Duodenal mucosa (tissue), 2 donors: ENCODE measurements around the gene LRRC2.

ENCODE experiments used
- H3K27ac ChIP-seq: one replicate; pipeline ENCODE4 v1.7.0; 2013; ENCODE audit warnings: low read depth, low read length
- H3K27me3 ChIP-seq, 2 donors: one replicate each; pipeline ENCODE4 v1.7.0; 2013; ENCODE audit warnings: low read length in 2 of 2, control low read depth in 1 of 2; ENCODE audit not compliant: insufficient read depth in 2 of 2, control insufficient read depth in 1 of 2
- H3K36me3 ChIP-seq, 2 donors: one replicate each; pipeline ENCODE4 v1.7.0; 2013; ENCODE audit warnings: low read length in 2 of 2, control low read depth in 1 of 2; ENCODE audit not compliant: insufficient read depth in 2 of 2, control insufficient read depth in 1 of 2
- H3K4me1 ChIP-seq, 2 donors: one replicate each; pipeline ENCODE4 v1.7.0; 2013; ENCODE audit warnings: low read length in 2 of 2, control low read depth in 1 of 2; ENCODE audit not compliant: insufficient read depth in 2 of 2, control insufficient read depth in 1 of 2
- H3K4me3 ChIP-seq, 2 donors: one replicate each; pipeline ENCODE4 v1.7.0; 2013; ENCODE audit warnings: low read length in 2 of 2, low read depth in 1 of 2
- H3K9ac ChIP-seq, 2 donors: one replicate each; pipeline ENCODE4 v1.7.0; 2013; ENCODE audit warnings: low read length in 2 of 2, low read depth in 1 of 2
- H3K9me3 ChIP-seq, 2 donors: one replicate each; pipeline ENCODE4 v1.7.0; 2013; ENCODE audit warnings: low read length in 2 of 2, control low read depth in 1 of 2; ENCODE audit not compliant: control insufficient read depth in 1 of 2

Gene LRRC2

DNA sequence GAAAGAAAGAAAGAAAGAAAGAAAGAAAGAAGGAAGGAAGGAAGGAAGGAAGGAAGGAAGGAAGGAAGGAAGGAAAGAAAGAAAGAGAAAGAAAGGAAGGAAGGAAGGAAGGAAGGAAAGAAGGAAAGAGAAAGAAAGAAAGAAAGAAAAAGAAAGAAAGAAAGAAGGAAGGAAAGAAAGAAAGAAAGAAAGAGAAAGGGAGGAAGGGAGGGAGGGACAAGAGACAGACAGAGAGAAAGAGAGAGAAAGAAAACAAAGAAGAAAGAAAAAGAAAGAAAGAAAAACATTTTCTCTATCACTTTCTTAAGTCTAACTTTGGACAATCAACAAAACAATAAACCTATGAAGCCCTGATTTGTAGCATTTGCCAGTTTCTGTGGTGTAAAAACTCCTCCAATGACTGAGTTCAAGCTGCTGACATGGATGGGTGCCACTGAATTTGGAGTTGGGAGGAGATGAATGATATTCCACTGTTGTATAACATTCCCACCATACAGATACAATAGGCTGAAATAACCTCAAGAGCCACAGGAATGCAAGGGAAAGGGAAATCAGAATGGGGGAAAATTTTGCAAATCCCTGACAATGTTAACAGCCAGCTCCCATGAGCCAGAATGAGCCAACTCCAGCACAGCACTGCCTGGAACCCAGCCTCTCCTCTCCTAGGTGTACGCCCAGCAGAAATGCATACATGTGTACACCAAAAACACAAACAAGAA lies 83.3 kb downstream of the LRRC2 start:
- Histone ChIP-seq H3K9me3 (no peaks in the 10 kb centered on the region), H3K36me3 (no peaks in the 10 kb centered on the region), H3K9ac (no peak overlapping the region), H3K27me3 (no peaks in the 10 kb centered on the region), H3K4me3 (no peak overlapping the region), H3K27ac (no peak overlapping the region), H3K4me1 (peaks cover 9 to 12% of the 10 kb centered on the region in 2 donors)

DNA sequence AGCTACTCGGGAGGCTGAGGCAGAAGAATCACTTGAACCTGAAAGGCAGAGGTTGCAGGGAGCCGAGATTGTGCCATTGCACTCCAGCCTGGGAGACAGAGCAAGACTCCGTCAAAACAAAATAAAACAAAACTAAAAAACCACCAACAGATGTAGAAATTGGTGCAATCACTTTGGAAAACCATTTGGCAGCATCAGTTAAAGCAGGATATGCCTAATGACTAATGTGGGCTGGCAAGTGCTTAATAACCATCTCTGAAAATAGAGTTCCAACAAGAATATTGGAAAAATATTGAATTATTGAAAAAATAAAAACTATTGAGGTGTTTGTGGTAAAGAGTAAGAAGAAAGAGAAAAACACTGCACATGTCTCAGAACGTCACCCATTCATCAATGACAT lies 84.5 kb downstream of the LRRC2 start:
- Histone ChIP-seq H3K9me3 (no peaks in the 10 kb centered on the region), H3K4me3 (no peak overlapping the region), H3K36me3 (no peaks in the 10 kb centered on the region)

DNA sequence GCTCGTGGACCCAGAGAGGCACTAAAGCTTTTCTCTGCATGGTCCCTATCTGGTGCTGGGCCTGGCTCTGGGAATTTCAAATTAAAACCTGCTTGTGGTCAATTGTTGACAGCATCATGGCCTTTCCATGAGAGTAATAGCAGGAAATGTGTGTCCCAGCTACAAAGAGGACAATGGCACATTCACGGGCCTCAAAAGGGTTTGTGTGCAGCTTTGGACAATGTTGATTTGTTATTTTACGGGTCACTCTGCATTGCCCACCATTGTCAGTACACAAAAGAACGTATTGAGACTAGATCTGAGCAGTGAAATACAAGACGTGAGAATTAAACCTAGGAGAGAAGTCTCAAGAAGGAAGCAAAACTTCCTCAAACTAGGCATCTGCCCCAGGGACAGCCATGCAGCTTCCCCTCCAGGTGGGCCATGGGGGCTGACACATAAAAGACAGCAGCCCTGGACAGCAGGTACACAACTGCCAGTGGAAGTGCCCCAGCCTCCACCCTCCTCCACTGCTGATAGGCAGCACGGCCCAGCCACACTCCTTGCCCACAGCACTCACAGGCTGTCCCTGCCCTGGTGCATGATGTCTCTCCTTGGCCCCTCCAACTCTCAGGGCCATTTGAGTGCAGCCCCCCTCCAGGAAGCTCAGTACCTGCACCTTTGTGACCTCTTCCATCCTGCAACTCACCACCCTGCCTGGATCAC lies 85.5 kb downstream of the LRRC2 start:
- Histone ChIP-seq H3K9me3 (no peaks in the 10 kb centered on the region), H3K9ac (no peak overlapping the region), H3K4me1 (peaks cover 7 to 10% of the 10 kb centered on the region in 2 donors), H3K27ac (no peak overlapping the region), H3K4me3 (no peak overlapping the region), H3K36me3 (no peaks in the 10 kb centered on the region), H3K27me3 (no peaks in the 10 kb centered on the region)

More for the DNA sequence above, 84.5 kb downstream of the LRRC2 start:
- Histone ChIP-seq H3K27me3 (no peaks in the 10 kb centered on the region), H3K4me1 (peaks cover 9 to 12% of the 10 kb centered on the region in 2 donors), H3K9ac (no peak overlapping the region), H3K27ac (no peak overlapping the region)

DNA sequence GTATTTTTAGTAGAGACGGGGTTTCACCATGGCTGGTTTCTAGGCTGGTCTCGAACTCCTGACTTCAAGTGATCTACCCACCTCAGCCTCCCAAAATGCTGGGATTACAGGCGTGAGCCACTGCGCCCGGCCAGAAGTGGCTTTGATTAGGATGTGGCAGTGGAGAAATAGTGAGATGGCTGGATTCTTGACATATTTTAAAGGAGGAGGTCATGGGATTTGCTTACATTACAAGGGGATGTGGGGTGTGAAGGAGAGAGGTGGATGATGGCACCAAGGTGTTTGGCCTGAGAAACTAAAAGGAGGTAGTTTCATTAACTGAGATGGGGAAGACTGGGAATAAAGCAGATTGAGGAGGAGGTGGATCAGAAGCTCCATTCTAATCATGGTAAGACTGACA lies 86.4 kb downstream of the LRRC2 start:
- Histone ChIP-seq H3K4me3 (no peak overlapping the region), H3K36me3 (no peaks in the 10 kb centered on the region), H3K9me3 (peaks cover 0 to 3% of the 10 kb centered on the region in 2 donors), H3K4me1 (peaks cover 0 to 2% of the 10 kb centered on the region in 2 donors), H3K9ac (no peak overlapping the region), H3K27ac (no peak overlapping the region), H3K27me3 (no peaks in the 10 kb centered on the region)

DNA sequence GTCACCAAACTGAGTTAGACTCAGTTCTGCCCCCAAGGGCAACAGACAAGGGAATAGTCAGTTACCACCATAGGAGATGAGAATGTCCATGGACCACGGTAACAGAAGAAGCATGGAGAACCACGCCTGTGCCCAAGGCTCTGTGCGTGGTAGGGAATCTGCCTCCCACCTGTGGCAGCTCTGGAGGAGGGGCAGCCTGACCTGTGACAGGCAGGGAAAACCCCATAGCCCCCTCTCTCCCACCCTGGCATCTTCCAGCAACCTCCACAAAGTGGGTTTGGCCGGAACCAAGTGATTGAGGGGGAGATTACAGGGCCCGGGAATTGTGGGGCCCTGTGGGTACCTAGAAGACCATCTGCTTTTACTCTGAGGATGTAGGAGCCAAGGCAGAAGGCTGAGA lies 87.1 kb downstream of the LRRC2 start:
- Histone ChIP-seq H3K36me3 (no peaks in the 10 kb centered on the region), H3K9me3 (peaks cover 0 to 3% of the 10 kb centered on the region in 2 donors), H3K4me3 (no peak overlapping the region), H3K27me3 (no peaks in the 10 kb centered on the region), H3K4me1 (no peaks in the 10 kb centered on the region), H3K9ac (no peak overlapping the region), H3K27ac (no peak overlapping the region)

DNA sequence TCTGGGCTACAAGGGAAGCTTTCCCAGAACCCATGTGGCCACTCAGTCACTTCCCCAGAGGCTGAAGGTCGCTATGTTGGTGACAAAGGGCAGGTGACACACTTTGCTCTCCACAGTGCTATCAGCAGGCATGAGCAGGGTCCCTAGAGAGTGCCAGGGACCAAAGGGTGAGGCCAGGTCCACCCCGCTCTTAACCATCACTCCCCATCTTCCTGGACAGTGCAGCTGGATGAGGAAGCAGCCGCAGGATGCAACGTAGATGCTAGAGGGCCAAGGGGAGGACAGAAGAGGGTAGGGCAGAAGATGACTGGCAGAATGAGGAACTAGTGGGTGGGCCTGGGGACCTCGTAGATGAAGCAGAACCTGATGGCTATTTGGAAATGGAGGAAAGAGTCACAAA lies 87.8 kb downstream of the LRRC2 start:
- no peaks in the 10 kb centered on the region for H3K4me1 ChIP-seq
- H3K36me3 ChIP-seq, result no peaks in the 10 kb centered on the region
- H3K9me3 ChIP-seq, result peaks cover 0 to 3% of the 10 kb centered on the region in 2 donors
- H3K4me3 ChIP-seq, result no peak overlapping the region
- H3K27ac ChIP-seq, result no peak overlapping the region
- H3K27me3 ChIP-seq, result no peaks in the 10 kb centered on the region
- H3K9ac ChIP-seq, result no peak overlapping the region

DNA sequence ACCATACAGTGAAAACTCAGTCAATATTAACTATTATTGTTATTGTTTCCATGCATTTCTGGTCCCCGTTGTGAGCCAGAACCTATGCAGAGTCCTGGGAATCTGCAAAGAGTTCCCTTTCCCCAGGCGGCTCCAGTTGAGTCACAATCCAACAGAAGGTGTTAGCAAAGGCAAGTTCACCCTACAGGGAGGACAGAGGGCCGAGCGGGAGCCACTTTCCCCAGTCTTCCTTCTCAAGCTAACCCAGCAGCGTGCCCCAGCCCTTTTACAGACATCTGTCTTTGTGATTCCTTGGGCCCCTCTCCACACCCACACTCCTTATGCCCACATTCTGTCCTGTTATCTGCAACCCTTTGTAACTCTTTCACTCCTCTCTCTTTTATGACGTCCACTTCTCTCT lies 88.3 kb downstream of the LRRC2 start:
- Histone ChIP-seq H3K4me1 (no peaks in the 10 kb centered on the region), H3K9me3 (peaks cover 0 to 3% of the 10 kb centered on the region in 2 donors), H3K27ac (no peak overlapping the region), H3K4me3 (no peak overlapping the region), H3K9ac (no peak overlapping the region), H3K36me3 (no peaks in the 10 kb centered on the region), H3K27me3 (no peaks in the 10 kb centered on the region)

DNA sequence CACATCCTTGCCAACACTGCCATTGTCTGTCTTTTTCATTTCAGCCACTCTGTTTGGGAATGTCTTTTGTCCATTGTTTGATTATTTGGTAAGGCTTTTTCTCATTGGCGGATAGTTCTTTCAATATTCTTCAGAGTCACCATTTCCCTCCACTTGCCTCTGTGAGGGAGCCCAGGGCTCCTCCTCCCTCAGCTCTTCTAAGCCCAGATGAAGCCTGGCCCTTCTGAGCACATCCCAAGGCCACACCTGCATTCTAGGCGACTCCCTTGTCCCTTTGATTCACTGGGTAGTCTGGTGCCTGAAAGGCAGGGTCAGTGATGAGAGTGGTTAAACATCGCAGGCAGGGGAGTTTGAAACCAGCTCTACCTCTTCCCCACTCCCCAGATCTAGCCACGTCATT lies 89.0 kb downstream of the LRRC2 start:
- Histone ChIP-seq H3K4me1 (no peaks in the 10 kb centered on the region), H3K4me3 (no peak overlapping the region), H3K27ac (no peak overlapping the region), H3K36me3 (no peaks in the 10 kb centered on the region), H3K9me3 (peaks cover 0 to 3% of the 10 kb centered on the region in 2 donors), H3K9ac (no peak overlapping the region), H3K27me3 (no peaks in the 10 kb centered on the region)

DNA sequence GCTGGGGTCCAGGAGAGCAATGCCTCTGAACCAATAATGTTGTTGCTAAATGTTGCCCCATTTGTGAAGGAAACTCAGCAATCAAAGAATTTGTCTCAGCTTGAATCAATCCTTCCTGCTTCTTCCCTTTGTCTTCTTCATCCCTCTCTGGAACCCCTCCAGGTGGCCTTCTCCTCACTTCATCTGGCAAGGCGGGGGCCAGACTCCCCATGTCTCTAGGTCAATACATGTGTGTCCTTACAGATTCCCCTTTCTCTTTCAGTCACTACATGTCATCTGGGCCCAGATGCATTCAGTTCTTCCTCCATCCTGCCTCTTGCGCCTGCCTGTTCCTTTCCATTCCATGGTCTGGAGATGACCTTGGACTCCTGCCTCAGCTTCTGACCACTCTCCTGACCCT lies 93.4 kb downstream of the LRRC2 start:
- Histone ChIP-seq H3K27ac (no peak overlapping the region), H3K9me3 (peaks cover 0 to 3% of the 10 kb centered on the region in 2 donors), H3K36me3 (no peaks in the 10 kb centered on the region), H3K4me1 (no peaks in the 10 kb centered on the region), H3K4me3 (no peak overlapping the region), H3K9ac (no peak overlapping the region), H3K27me3 (no peaks in the 10 kb centered on the region)

DNA sequence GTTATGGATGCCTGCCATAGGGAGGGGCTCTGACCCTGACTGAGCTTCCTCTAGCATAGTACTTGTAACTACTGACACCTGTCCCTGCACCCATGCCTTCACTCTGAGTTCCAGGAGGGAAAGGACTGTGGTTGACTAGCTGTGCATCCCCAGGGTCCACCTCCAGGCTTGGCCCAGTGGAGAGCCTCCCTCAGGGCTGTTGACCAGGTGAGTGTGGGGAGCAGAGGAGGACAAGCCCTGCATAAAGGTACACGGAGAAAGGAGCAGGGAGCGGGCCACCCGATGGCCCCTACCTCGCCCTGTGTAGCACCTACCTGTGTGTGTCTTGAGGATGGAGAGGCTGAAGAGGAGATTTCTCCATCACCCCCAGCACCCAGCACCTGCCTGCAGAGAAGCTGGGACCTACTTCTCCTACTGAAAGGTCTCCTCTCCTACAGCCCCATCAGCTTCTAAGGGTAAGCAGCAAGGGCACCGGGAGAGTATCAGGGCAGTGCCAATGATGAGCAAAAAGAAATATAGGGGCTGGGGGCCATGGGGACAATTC lies 94.7 kb downstream of the LRRC2 start:
- Histone ChIP-seq H3K9me3 (peaks cover 0 to 3% of the 10 kb centered on the region in 2 donors), H3K9ac (no peak overlapping the region), H3K4me1 (no peaks in the 10 kb centered on the region), H3K36me3 (no peaks in the 10 kb centered on the region), H3K27ac (no peak overlapping the region), H3K27me3 (peaks cover 0 to 3% of the 10 kb centered on the region in 2 donors), H3K4me3 (no peak overlapping the region)
